Measurements from ENCODE around the gene RELT. TPM values are rescaled to one million over a fixed set of nuclear protein-coding genes. Genes with fewer than 3 reads are reported as not detected.

The RELT gene, protein sequence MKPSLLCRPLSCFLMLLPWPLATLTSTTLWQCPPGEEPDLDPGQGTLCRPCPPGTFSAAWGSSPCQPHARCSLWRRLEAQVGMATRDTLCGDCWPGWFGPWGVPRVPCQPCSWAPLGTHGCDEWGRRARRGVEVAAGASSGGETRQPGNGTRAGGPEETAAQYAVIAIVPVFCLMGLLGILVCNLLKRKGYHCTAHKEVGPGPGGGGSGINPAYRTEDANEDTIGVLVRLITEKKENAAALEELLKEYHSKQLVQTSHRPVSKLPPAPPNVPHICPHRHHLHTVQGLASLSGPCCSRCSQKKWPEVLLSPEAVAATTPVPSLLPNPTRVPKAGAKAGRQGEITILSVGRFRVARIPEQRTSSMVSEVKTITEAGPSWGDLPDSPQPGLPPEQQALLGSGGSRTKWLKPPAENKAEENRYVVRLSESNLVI
- total RNA-seq = 1 to 10 TPM; 2.4 to 6.0 (median 2.5) TPM

DNA sequence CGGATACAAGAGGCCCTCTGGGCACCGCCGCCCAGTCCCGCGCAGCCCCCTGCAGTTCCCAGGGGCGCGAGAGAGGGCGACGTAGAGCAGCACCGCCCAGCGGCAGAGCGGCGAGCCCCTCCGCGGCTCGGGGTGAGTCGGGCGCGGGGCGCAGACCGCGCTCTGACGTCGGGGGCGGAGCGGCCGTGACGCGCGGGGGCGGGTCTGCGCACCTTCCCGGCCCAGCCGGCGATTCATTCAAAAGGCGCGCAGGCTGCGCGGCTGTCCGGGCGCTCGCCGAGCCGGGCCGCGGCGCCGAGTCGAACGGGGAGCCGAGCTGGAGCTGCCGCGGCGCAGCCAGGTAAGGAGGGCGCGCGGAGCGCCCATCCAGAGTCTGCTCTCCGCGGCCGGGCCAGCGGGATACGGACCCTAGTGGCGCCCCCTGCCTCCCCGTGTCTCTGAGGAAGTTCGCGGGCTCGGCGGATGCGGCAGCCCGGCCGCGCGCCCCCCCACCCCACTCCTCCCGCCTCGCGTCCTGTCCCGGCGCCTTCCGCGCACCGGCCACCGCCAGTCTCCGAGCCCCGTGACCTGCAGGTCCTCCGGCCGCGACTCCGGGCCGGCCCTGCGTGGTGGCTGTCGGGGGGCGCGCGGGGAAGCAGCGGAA, at the start of gene RELT:
Gene RELT (plus strand): TSS at position 240 of the 643 bp plus-strand sequence. CDS start 12,738 bp downstream, outside the sequence.
- DNase-seq (ENCODE audit: low spot score in 2 of 2) = peak; percentile 58 to 63
- Histone ChIP-seq H3K9me3 (no peaks in the 10 kb centered on the region), H3K4me3 (peak within 1 kb of the TSS; percentile 61 to 88 (median 69)), H3K4me1 (peaks cover 0 to 22% (median 16%) of the 10 kb centered on the region in 4 donors), H3K27ac (peak within 1 kb of the TSS; percentile 54 to 96 (median 93)), H3K27me3 (no peaks in the 10 kb centered on the region), H3K36me3 (no peaks in the 10 kb centered on the region)
- peak in 1 of 2 donors; percentile 37 for TF ChIP-seq EP300 (IDR thresholded peaks at IDR 0.05)
- TF ChIP-seq POLR2A (IDR thresholded peaks at IDR 0.05) = peak; percentile 86 to 91
- TF ChIP-seq, protein P1, sequence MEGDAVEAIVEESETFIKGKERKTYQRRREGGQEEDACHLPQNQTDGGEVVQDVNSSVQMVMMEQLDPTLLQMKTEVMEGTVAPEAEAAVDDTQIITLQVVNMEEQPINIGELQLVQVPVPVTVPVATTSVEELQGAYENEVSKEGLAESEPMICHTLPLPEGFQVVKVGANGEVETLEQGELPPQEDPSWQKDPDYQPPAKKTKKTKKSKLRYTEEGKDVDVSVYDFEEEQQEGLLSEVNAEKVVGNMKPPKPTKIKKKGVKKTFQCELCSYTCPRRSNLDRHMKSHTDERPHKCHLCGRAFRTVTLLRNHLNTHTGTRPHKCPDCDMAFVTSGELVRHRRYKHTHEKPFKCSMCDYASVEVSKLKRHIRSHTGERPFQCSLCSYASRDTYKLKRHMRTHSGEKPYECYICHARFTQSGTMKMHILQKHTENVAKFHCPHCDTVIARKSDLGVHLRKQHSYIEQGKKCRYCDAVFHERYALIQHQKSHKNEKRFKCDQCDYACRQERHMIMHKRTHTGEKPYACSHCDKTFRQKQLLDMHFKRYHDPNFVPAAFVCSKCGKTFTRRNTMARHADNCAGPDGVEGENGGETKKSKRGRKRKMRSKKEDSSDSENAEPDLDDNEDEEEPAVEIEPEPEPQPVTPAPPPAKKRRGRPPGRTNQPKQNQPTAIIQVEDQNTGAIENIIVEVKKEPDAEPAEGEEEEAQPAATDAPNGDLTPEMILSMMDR (IDR thresholded peaks at IDR 0.05) = peak; percentile 92 to 97 (median 97)
- 1 to 3% methylated on average over 23 to 41 of the region's 96 CpGs for WGBS, 2 donors

DNA sequence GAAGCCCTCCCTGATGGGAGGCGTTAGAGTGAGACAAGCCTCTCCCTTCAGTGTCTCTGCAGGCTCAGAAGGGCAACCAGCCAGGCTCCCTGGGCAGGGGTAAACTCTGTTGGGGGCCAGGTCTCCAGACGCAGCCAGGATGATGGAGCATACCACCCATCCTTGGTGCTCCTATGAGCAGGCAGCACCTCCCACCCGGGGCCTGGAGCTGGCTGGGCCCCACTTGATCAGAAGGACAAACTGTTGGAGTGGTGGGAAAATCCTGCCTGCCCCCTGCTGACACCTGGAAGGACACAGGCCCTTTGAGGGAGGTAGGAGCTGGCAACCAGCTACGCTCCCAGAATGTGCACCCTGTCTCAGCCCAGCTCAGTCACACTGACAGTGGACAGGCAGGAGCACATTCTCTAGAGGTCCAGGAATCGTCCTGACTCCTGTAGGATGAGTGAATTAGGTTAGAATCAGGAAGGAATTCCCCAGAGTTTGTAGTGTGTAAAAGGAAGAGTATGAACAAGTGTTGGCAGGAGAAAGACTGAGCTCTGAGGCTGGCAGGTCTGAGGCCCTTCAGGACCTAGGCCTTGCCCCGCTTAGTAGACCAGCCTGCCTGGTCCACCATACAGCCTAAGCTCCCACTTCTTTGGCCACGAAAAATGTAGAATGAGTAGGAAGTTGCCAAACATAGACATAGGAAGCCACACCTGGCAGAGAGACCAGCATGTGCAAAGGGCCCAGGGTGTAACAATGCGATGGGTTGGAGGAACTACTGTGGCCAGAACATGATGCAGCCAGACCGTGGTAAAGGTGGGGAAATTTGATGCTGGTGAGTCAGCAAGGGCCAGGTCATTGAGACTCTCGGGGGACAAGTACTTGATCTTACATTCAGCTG, 49.0 kb upstream of the RELT start:
- DNase-seq (ENCODE audit: low spot score in 2 of 2) = no peak
- H3K27me3 ChIP-seq = no peaks in the 10 kb centered on the region
- no peaks in the 10 kb centered on the region for H3K36me3 ChIP-seq
- H3K27ac ChIP-seq = peak overlapping the region; percentile 54 to 99 (median 96)
- H3K9me3 ChIP-seq = no peaks in the 10 kb centered on the region
- no peak overlapping the region for H3K4me3 ChIP-seq
- 53 to 54% methylated on average over 9 of the region's 10 CpGs for WGBS, 2 donors
- TF ChIP-seq EP300 (IDR thresholded peaks at IDR 0.05) = no peak
- TF ChIP-seq, protein P1 (IDR thresholded peaks at IDR 0.05) = no peak
- TF ChIP-seq POLR2A (IDR thresholded peaks at IDR 0.05) = no peak
- H3K4me1 ChIP-seq = peaks cover 10 to 98% (median 75%) of the 10 kb centered on the region in 4 donors

DNA sequence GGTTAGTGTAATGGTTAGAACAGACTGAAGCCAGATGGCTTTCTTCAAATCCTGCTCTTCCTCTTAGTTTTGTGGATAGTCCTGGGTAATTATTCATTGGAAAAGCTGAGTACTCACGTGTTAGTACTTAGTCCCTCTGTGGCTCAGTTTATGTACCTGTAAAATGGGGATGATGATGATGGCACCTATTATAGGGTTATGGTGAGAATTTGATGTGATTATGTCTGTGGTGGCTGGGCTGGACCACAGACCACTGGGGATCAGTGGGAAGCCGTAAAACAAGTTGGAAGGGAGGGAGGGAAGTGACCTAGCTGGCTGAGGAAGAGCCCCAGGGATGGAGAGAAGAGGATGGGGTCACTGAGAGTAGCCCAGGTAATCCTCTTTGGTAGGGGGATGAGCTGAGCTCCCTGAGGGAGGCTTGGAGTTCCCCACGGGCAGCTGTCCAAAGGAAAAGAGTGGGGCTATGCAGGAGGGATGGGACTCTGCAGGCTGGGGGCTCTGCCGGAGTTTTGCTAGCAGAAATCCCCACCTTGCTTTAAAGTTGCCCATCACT, 48.3 kb upstream of the RELT start:
- H3K9me3 ChIP-seq = no peaks in the 10 kb centered on the region
- peaks cover 10 to 98% (median 74%) of the 10 kb centered on the region in 4 donors for H3K4me1 ChIP-seq
- WGBS, 2 donors = 50 to 59% methylated on average over 4 of the region's 4 CpGs
- no peaks in the 10 kb centered on the region for H3K27me3 ChIP-seq
- H3K27ac ChIP-seq = peak overlapping the region in 2 of 4 donors; percentile 99
- DNase-seq (ENCODE audit: low spot score in 2 of 2) = no peak
- no peak overlapping the region for H3K4me3 ChIP-seq
- no peaks in the 10 kb centered on the region for H3K36me3 ChIP-seq
- no peak for TF ChIP-seq EP300 (IDR thresholded peaks at IDR 0.05)
- no peak for TF ChIP-seq POLR2A (IDR thresholded peaks at IDR 0.05)
- TF ChIP-seq, protein P1 (IDR thresholded peaks at IDR 0.05) = no peak

DNA sequence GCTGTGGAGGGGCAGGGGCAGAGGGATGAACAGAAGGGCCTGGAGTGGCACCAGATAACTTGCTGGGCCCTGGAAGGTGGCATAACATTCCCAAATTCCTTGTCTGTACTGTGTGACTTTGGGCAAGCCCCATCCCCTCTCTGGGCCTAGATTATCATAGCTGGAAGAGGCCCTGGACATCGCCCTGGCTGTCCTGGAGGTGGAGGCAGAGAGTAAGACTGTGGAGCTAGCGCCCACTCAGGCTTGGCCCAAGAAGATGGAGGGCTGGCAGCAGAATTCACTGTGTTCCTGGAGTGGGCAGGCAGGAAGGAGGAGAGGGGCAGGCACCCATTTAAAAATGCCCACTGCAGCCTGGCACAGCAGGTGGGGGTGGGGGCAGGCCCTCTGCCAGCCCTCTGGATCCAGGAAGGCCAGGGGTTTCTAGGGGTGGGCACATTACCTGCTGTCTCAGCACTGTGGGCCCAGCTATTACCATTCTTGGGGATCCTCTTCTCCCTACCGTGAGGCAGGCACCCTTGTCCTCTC, 45.6 kb upstream of the RELT start:
- Histone ChIP-seq H3K4me1 (peaks cover 3 to 98% (median 73%) of the 10 kb centered on the region in 4 donors), H3K27me3 (no peaks in the 10 kb centered on the region), H3K4me3 (no peak overlapping the region), H3K27ac (peak overlapping the region; percentile 65 to 90 (median 81)), H3K9me3 (no peaks in the 10 kb centered on the region), H3K36me3 (no peaks in the 10 kb centered on the region)
- DNase-seq (ENCODE audit: low spot score in 2 of 2) = no peak
- 39 to 53% methylated on average over 3 of the region's 3 CpGs for WGBS, 2 donors
- no peak for TF ChIP-seq EP300 (IDR thresholded peaks at IDR 0.05)
- TF ChIP-seq, protein P1 (IDR thresholded peaks at IDR 0.05) = peak in 4 of 5 experiments; percentile 30 to 49 (median 30)

All from tibial nerve (tissue), 4 donors.